Placental pericyte (primary cell): ENCODE data around the gene TIMM23B. TPM values are rescaled to one million over a fixed set of nuclear protein-coding genes. Genes with fewer than 3 reads are reported as not detected.

Experiments
- small RNA-seq: library from RNA; depleted of rRNA; stranded (forward); fragments of <200 nt; gene quantifications from one replicate; pipeline ENCODE3, GENCODE V24; 2012; ENCODE audit warnings: low replicate concordance
- total RNA-seq: library from RNA; depleted of rRNA; stranded (reverse); fragments of >200 nt; gene quantifications from 2 replicates; pipeline ENCODE4 v1.2.3, GENCODE V29; 2012

TIMM23B gene
- 24.5 and 29.3 TPM in 2 replicates for total RNA-seq

GRCh38 chr10:49941447-49942338 lies at the start of gene TIMM23B, which contains the start of gene PARG:
TSS of gene TIMM23B (plus strand) at chr10:49942053. CDS start at chr10:49942195, 142 bp downstream.
TSS of gene PARG (minus strand) at chr10:49942027. CDS start at chr10:49941725, 302 bp downstream.

GRCh38 chr10:49988376-49988775 lies 46.5 kb downstream of the TIMM23B start, which contains the start of gene AGAP6:
TSS of gene AGAP6 (plus strand) at chr10:49988406. CDS start at chr10:49988716, 310 bp downstream.

Small RNA genes within 50 kb of the gene (small RNA-seq; reads per million reads assigned to genes)
- gene RNA5SP317: not detected
- gene SNORA74C-2: 0.20 reads per million

Other genes with a start within 250 kb of the TIMM23B start
- 0.14 and 0.22 TPM in 2 replicates for gene OGDHL, start 179.7 kb upstream of the TIMM23B start, total RNA-seq
- 40.7 and 44.9 TPM in 2 replicates for gene PARG, start within 50 bp of the TIMM23B start, total RNA-seq
- gene AGAP6, start 46.4 kb downstream of the TIMM23B start, total RNA-seq: 3.9 and 4.0 TPM in 2 replicates
- 35.6 and 87.3 TPM in 2 replicates for gene WASHC2A, start 125.9 kb downstream of the TIMM23B start, total RNA-seq